C4-2B (cell line): ENCODE measurements around the gene EPHB3.
"Not testable (repeated sequence)": the region's sequence is repeated elsewhere in the genome, so short reads cannot be mapped to it uniquely, and the experiment has no call there.

Experiments
- H3K27ac ChIP-seq: fragments of 450-650 bp; 2 replicates; pipeline ENCODE4 v1.5.1; 2017
- ZFX ChIP-seq: fragments of 450-650 bp; IDR thresholded peaks from 2 replicates; pipeline ENCODE4 v1.6.1; 2017
- TF ChIP-seq, protein P1 (sequence below): fragments of 450-650 bp; conservative IDR thresholded peaks from 2 replicates; pipeline ENCODE4 v1.5.1; 2017; ENCODE audit warnings: mild to moderate bottlenecking

EPHB3 gene

DNA sequence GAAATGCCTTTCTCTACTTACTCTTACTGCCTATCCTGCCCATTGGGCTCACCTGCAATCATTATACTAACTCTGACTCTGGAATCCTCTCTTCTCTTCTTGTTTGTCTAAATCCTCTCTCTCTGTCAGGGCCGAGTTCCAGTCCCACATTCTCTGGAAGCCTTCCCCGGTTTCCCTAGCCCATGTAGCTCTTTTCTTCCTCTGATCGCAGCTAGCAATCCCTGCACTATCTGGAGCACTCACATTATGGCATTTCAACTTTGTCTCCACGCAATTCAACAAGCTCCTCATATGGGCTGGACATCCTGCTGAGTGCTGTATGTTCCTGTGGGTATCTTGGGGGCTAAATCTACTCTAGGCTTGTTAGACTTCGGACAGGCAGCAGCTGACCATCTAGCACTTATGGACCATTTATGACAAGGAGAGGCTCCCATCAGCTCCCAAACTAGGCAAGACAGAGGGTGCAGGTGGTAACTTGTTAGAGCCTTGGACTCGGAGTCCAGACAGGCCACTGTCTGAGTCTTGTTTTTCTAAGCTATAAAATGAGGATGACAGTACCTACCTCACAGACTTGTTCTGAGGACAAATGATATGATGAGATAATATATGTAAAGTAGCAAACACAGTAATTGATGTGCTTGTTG is 58.3 kb downstream of the EPHB3 start:
- no peak overlapping the region for H3K27ac ChIP-seq
- TF ChIP-seq, protein P1, sequence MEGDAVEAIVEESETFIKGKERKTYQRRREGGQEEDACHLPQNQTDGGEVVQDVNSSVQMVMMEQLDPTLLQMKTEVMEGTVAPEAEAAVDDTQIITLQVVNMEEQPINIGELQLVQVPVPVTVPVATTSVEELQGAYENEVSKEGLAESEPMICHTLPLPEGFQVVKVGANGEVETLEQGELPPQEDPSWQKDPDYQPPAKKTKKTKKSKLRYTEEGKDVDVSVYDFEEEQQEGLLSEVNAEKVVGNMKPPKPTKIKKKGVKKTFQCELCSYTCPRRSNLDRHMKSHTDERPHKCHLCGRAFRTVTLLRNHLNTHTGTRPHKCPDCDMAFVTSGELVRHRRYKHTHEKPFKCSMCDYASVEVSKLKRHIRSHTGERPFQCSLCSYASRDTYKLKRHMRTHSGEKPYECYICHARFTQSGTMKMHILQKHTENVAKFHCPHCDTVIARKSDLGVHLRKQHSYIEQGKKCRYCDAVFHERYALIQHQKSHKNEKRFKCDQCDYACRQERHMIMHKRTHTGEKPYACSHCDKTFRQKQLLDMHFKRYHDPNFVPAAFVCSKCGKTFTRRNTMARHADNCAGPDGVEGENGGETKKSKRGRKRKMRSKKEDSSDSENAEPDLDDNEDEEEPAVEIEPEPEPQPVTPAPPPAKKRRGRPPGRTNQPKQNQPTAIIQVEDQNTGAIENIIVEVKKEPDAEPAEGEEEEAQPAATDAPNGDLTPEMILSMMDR, result no peak
- TF ChIP-seq ZFX, result no peak

DNA sequence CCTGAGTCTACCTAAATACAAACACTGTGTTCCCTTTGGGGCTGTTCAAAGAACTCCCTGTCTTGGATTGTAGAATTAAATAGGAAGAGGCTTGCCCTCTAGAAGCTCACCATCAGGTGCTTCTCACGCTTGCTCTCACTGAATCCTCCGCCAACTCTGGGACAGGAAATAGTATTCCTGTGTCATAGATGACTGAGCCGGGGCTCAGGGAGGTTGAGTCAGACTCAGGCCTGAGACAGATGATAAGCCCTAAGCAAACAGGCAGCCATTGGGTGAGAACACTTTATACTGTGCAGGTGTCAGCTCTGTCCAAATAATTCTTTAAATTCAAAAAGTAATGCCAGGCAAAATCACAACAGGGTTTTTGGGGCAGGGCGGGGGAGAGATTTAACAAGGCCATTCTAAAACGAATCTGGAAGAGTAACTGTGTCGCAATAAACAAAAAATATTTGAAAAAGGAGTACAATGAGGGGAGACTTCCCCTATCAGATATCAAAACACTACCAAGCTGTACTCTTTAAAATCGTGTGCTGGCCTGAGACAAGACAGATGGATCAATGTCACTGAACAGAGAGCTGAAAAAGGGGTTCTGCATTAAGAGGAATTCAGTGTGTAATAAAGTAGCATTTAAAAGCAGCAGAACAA is 59.0 kb downstream of the EPHB3 start:
- TF ChIP-seq ZFX, result no peak
- TF ChIP-seq, protein P1, result no peak
- H3K27ac ChIP-seq, result no peak overlapping the region

DNA sequence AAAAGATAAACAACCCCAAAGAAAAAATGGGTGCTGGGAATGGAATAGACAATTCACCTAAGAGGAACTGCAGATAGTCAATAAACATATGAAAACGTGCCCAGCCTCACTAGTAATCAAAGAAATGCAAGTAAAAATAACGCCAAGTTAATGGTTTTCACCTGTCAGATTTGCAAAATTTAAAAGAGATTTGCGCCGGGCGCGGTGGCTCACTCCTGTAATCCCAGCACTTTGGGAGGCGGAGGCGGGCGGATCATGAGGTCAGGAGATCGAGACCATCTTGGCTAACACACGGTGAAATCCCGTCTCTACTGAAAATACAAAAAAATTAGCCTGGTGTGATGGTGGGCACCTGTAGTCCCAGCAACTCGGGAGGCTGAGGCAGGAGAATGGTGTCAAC is 60.6 kb downstream of the EPHB3 start:
- H3K27ac ChIP-seq, result not testable (repeated sequence)

DNA sequence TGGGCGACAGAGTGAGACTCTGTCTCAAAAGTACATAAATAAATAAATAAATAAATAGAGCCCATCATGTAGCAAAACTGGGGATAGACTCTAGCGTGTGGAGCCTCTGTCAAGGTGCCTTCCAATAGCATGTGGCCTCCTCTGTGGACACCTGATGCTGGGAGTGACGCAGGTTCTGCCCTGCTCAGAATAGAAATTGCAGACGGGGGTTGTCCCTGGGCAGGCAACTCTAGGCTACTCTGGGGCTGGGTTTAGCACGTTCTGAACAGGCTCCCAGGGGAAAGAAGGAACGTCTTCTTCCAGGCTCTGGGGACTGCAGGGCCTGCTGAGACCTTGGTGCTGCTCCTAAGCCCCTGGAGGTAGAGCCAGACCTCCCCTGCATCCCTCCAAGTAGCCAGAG is 65.3 kb downstream of the EPHB3 start:
- no peak overlapping the region for H3K27ac ChIP-seq
- no peak for TF ChIP-seq ZFX
- TF ChIP-seq, protein P1, result no peak

DNA sequence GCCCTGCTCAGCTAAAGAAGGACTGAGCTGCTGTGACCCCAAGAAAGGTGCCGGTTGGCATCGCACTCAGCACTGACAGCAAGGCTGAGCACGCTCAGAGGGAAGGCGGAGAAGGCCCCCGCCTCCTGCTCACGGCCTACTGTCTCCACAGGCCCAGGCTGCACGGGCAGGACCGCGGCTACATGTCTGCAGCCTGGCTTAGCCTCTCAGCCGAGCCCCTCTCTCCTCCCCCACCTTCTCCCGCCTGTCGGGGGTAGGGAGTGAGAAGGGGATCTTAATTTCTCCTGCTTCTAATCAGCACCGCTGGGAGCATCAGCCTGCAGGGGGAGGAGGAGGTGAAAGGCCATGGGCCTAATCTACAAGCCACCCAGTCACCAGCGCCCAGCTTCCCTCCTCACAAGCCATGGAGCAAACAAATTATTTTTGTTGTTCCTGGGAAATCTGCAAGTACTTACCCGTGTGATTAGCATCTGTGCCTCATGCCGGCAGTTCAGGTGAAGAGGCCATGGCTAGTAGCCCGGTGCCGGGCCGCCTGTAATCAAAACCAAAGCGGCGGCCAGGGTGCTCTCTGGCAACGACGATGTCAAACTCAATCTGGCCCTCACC is 68.1 kb downstream of the EPHB3 start:
- H3K27ac ChIP-seq, result no peak overlapping the region
- TF ChIP-seq, protein P1, result no peak

DNA sequence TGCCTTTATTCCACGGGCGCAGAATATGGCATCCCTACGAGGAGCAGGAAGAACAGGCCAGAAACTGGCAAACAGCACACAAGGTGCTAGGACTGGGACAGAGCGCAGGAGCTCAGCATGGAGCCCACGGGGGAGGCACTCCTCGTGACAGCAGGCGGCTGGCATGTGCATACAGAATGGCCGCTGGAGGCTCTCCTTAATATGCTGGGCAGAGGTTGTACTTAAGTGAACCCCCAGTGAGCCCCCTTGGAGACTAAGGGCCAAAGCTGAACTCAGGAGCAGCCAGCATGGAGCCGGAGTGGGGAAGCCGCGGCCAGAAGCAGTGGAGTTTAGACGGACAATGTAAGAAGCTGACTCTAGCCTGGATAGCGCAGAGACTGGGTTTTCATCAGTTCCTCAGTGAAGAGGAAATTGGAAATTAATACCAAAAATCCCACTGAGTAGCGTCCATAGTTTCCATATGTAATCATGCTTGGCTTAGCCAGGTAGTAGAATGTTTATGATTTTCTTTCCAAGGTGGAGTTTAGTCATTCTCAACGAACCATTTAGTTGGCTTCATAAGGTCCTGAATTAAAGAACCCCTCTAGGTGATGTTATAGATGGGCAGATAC is 69.4 kb downstream of the EPHB3 start:
- no peak for TF ChIP-seq ZFX
- TF ChIP-seq, protein P1, result no peak
- no peak overlapping the region for H3K27ac ChIP-seq

DNA sequence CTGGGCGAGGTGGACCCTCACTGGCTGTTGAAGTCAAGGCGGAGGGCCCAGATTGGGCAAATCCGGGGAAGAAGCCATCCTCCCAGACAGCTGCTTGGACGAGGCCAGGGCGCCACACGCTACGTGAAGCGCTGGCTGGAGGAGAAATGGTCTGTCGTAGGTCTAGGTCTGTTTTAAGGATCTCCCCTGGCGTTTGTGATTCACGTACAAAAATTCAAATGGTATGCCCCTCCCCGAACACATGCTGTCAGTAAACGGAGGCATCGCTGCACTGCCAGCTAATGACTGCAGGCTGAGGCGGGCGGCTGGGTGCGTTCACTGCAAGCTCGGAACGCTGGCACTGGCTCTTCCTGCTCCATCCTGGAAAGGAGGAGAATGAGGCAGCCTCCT is 69.9 kb downstream of the EPHB3 start:
- no peak overlapping the region for H3K27ac ChIP-seq
- no peak for TF ChIP-seq ZFX
- TF ChIP-seq, protein P1, result no peak
